Measurements from ENCODE around the gene TJP3.

TJP3 gene

GRCh38 chr19:3692141-3693024, 15.8 kb upstream of the TJP3 start:
- no peak for DNase-seq

GRCh38 chr19:3693025-3693925, 14.9 kb upstream of the TJP3 start:
- no peak for DNase-seq

- no peak for DNase-seq
These were observed 13.6 kb upstream of the TJP3 start for GRCh38 chr19:3694361-3695123.

- DNase-seq: no peak
These were observed 13.0 kb upstream of the TJP3 start for GRCh38 chr19:3695124-3695733.

- no peak for DNase-seq
These were observed 12.1 kb upstream of the TJP3 start for GRCh38 chr19:3695986-3696659.

GRCh38 chr19:3696660-3696995, 11.6 kb upstream of the TJP3 start:
- DNase-seq: no peak

GRCh38 chr19:3697094-3697493, 11.1 kb upstream of the TJP3 start:
- DNase-seq: no peak

GRCh38 chr19:3697671-3698385, 10.4 kb upstream of the TJP3 start:
- no peak for DNase-seq

- DNase-seq: no peak
These were observed 9.7 kb upstream of the TJP3 start for GRCh38 chr19:3698386-3698950.

GRCh38 chr19:3698974-3699740, 9.0 kb upstream of the TJP3 start:
- DNase-seq: peak; percentile 56

- DNase-seq: no peak
These were observed 8.4 kb upstream of the TJP3 start for GRCh38 chr19:3699741-3700241.

GRCh38 chr19:3700242-3701032, 7.7 kb upstream of the TJP3 start, which contains the start of gene PIP5K1C:
Gene PIP5K1C, minus strand, starts transcription at chr19:3700468. Its CDS starts 78 bp downstream, at chr19:3700390.
- DNase-seq: peak; percentile 72

GRCh38 chr19:3701200-3701599, 7.0 kb upstream of the TJP3 start:
- DNase-seq: no peak

- DNase-seq: no peak
These were observed 347 bp upstream of the TJP3 start for GRCh38 chr19:3707868-3708206.

GRCh38 chr19:3710265-3710812, 2.2 kb downstream of the TJP3 start:
- no peak for DNase-seq

GRCh38 chr19:3712663-3713611, 4.8 kb downstream of the TJP3 start:
- DNase-seq: peak; percentile 41

GRCh38 chr19:3716147-3716668, 8.0 kb downstream of the TJP3 start:
- no peak for DNase-seq
